Endodermal cell (in vitro differentiated cells): Measurements from ENCODE around the gene HOXC11. TPM values are rescaled to one million over a fixed set of nuclear protein-coding genes. Genes with fewer than 3 reads are reported as not detected.

Experiments
- DNase-seq: peaks from one replicate; pipeline ENCODE4 v3.0.0-alpha.2; 2017
- H3K27ac ChIP-seq: 2 replicates; pipeline ENCODE4 v1.5.1; 2013; ENCODE audit warnings: mild to moderate bottlenecking, low read depth, low read length, moderate library complexity
- H3K27me3 ChIP-seq: 2 replicates; pipeline ENCODE4 v1.6.1; 2013; ENCODE audit warnings: mild to moderate bottlenecking, low read length, moderate library complexity; ENCODE audit not compliant: insufficient read depth, control insufficient read depth, poor library complexity, severe bottlenecking
- H3K36me3 ChIP-seq: 2 replicates; pipeline ENCODE4 v1.7.0; 2013; ENCODE audit warnings: mild to moderate bottlenecking, low read length, moderate library complexity; ENCODE audit not compliant: control insufficient read depth, insufficient read depth
- H3K4me1 ChIP-seq: one replicate; pipeline ENCODE4 v1.7.0; 2013; ENCODE audit warnings: low read length; ENCODE audit not compliant: control insufficient read depth, insufficient read depth
- H3K4me3 ChIP-seq: 2 replicates; pipeline ENCODE4 v1.5.1; 2013; ENCODE audit warnings: mild to moderate bottlenecking, low read length, moderate library complexity
- H3K9ac ChIP-seq: 2 replicates; pipeline ENCODE4 v1.6.1; 2013; ENCODE audit warnings: mild to moderate bottlenecking, low read length, moderate library complexity; ENCODE audit not compliant: poor library complexity, severe bottlenecking; ENCODE audit errors: extremely low read depth
- H3K9me3 ChIP-seq: 2 replicates; pipeline ENCODE4 v1.6.1; 2013; ENCODE audit warnings: mild to moderate bottlenecking, low read length, moderate library complexity; ENCODE audit not compliant: control insufficient read depth
- H3K27ac Mint-ChIP-seq: 2 replicates; pipeline ENCODE4 v1.8.0; 2020; ENCODE audit warnings: mixed read lengths
- H3K27me3 Mint-ChIP-seq: 2 replicates; pipeline ENCODE4 v1.8.0; 2021; ENCODE audit warnings: mild to moderate bottlenecking, mixed read lengths; ENCODE audit not compliant: insufficient read depth
- H3K36me3 Mint-ChIP-seq: 2 replicates; pipeline ENCODE4 v1.8.0; 2020; ENCODE audit warnings: low read depth, mixed read lengths
- H3K4me1 Mint-ChIP-seq: 2 replicates; pipeline ENCODE4 v1.8.0; 2020; ENCODE audit warnings: mixed read lengths
- H3K4me3 Mint-ChIP-seq: 2 replicates; pipeline ENCODE4 v1.8.0; 2020; ENCODE audit warnings: mild to moderate bottlenecking, moderate library complexity, mixed read lengths
- H3K9me3 Mint-ChIP-seq: 2 replicates; pipeline ENCODE4 v1.8.0; 2020; ENCODE audit warnings: mild to moderate bottlenecking, mixed read lengths
- CTCF ChIP-seq: fragments of 200-600 bp; sonication (generic); conservative IDR thresholded peaks from 2 replicates; pipeline ENCODE4 v1.5.0; 2021; ENCODE audit warnings: antibody characterized with exemption, mild to moderate bottlenecking
- WGBS, 2 experiments: methylation state at CpG; one replicate each; pipeline versions ENCODE4 v1.1.5 to v1.1.7; 2013; ENCODE audit warnings: missing lambda C conversion rate in 2 of 2, mixed read lengths in 1 of 2; ENCODE audit not compliant: insufficient coverage in 1 of 2, insufficient read length in 1 of 2; 5-methylcytosine and 5-hydroxymethylcytosine counted together
- total RNA-seq, 2 donors: library from RNA; stranded (reverse); fragmentation: NEBNext Ultra II Directional in 1 of 2; extraction: Animal tissue kit (Norgen Biotek cat#: 25700) in 1 of 2; gene quantifications; 2 replicates in 1 of 2; 3 replicates in 1 of 2; pipeline ENCODE4 v1.2.1, GENCODE V29; 2021

Gene HOXC11
- total RNA-seq, 2 donors from 2014 or later: not detected

- H3K36me3 ChIP-seq: no peaks in the 10 kb centered on the region
- Mint-ChIP-seq H3K27ac (no peak overlapping the region), H3K9me3 (no peaks in the 10 kb centered on the region), H3K4me1 (peaks cover 14% of the 10 kb centered on the region), H3K4me3 (no peak overlapping the region), H3K27me3 (peaks cover 100% of the 10 kb centered on the region), H3K36me3 (no peaks in the 10 kb centered on the region)
- H3K4me3 ChIP-seq: no peak overlapping the region
- TF ChIP-seq CTCF: no peak
- peaks cover 100% of the 10 kb centered on the region for H3K27me3 ChIP-seq
- 9 to 13% methylated on average over 3 to 17 of the region's 17 CpGs for WGBS, 2 experiments
- no peak overlapping the region for H3K9ac ChIP-seq
- H3K27ac ChIP-seq: no peak overlapping the region
- peak; percentile 78 for DNase-seq
- H3K4me1 ChIP-seq: no peaks in the 10 kb centered on the region
- H3K9me3 ChIP-seq: no peaks in the 10 kb centered on the region
These were observed 51.2 kb downstream of the HOXC11 start for GRCh38 chr12:54024127-54024526.

GRCh38 chr12:54024581-54025305 is 51.8 kb downstream of the HOXC11 start:
- no peak overlapping the region for H3K4me3 Mint-ChIP-seq
- TF ChIP-seq CTCF: no peak
- Histone ChIP-seq H3K4me3 (no peak overlapping the region), H3K27me3 (peaks cover 100% of the 10 kb centered on the region), H3K27ac (no peak overlapping the region), H3K9ac (no peak overlapping the region), H3K4me1 (no peaks in the 10 kb centered on the region), H3K9me3 (no peaks in the 10 kb centered on the region), H3K36me3 (no peaks in the 10 kb centered on the region)
- H3K9me3 Mint-ChIP-seq: no peaks in the 10 kb centered on the region
- DNase-seq: no peak
- H3K27me3 Mint-ChIP-seq: peaks cover 99% of the 10 kb centered on the region
- H3K36me3 Mint-ChIP-seq: no peaks in the 10 kb centered on the region
- whole genome bisulfite sequencing, 2 experiments: 23 to 36% methylated on average over 3 to 4 of the region's 5 CpGs
- H3K27ac Mint-ChIP-seq: no peak overlapping the region
- peaks cover 18% of the 10 kb centered on the region for H3K4me1 Mint-ChIP-seq

GRCh38 chr12:54025499-54026405 is 52.8 kb downstream of the HOXC11 start:
- no peaks in the 10 kb centered on the region for H3K4me1 ChIP-seq
- peaks cover 99% of the 10 kb centered on the region for H3K27me3 Mint-ChIP-seq
- H3K4me3 ChIP-seq: no peak overlapping the region
- no peaks in the 10 kb centered on the region for H3K36me3 Mint-ChIP-seq
- H3K9me3 ChIP-seq: no peaks in the 10 kb centered on the region
- H3K4me3 Mint-ChIP-seq: no peak overlapping the region
- no peak overlapping the region for H3K9ac ChIP-seq
- H3K4me1 Mint-ChIP-seq: peaks cover 21% of the 10 kb centered on the region
- H3K27ac Mint-ChIP-seq: no peak overlapping the region
- H3K27me3 ChIP-seq: peaks cover 100% of the 10 kb centered on the region
- TF ChIP-seq CTCF: no peak
- peaks cover 2% of the 10 kb centered on the region for H3K9me3 Mint-ChIP-seq
- 7 to 9% methylated on average over 6 to 7 of the region's 7 CpGs for whole genome bisulfite sequencing, 2 experiments
- no peaks in the 10 kb centered on the region for H3K36me3 ChIP-seq
- no peak overlapping the region for H3K27ac ChIP-seq
- DNase-seq: peak; percentile 66
